GM12878 (cell line): ENCODE measurements around the gene ACTR2. TPM values are rescaled to one million over a fixed set of nuclear protein-coding genes. Genes with fewer than 3 reads are reported as not detected.

Experiments used
- ATAC-seq: fragments of 200-7000 bp; cut with Tn5 transposase; 3 replicates; pipeline ENCODE4 v1.9.1; 2020; ENCODE audit warnings: mild to moderate bottlenecking, moderate library complexity
- BruUV-seq: library from RNA; stranded (reverse); fragments of 400-500 nt; replicated peaks from 2 replicates; lab custom pipeline; 2021; lab: Mats Ljungman, UMichigan
- CTCF ChIA-PET: fragments of 300-600 bp; sonication (Branson Sonifier 250); formaldehyde crosslinking; extraction: SDS; loops from one replicate; lab custom pipeline; 2021; ENCODE audit warnings: inconsistent platforms; lab: Yijun Ruan, JAX
- POLR2A ChIA-PET: fragments of 350-600 bp; formaldehyde crosslinking; extraction: SDS; loops from one replicate; lab custom pipeline; 2021; ENCODE audit warnings: inconsistent platforms; lab: Charles Lee
- RAD21 ChIA-PET: fragments of 300-600 bp; sonication (Branson Sonifier 250); formaldehyde crosslinking; loops from one replicate; lab custom pipeline; 2023; ENCODE audit warnings: antibody characterized with exemption; ENCODE audit not compliant: unreplicated experiment; lab: Charles Lee
- SMC1A ChIA-PET: fragments of 300-600 bp; sonication (Branson Sonifier 250); formaldehyde crosslinking; loops from one replicate; lab custom pipeline; 2023; ENCODE audit not compliant: unreplicated experiment, uncharacterized antibody; lab: Charles Lee
- DNase-seq: peaks from one replicate; pipeline ENCODE4 v3.0.0-alpha.2; 2011; ENCODE audit warnings: low read depth, low spot score
- FAIRE-seq: peaks from 3 replicates; lab custom pipeline; 2011; peaks lifted over from hg19 to GRCh38; lab: Jason Lieb, UNC
- H2AFZ ChIP-seq: 2 replicates; pipeline ENCODE4 v1.6.0; 2011; ENCODE audit warnings: low read depth, low read length, control low read depth; ENCODE audit not compliant: control insufficient read depth
- H3K27ac ChIP-seq: 2 replicates; pipeline ENCODE4 v1.5.1; 2011; ENCODE audit warnings: control low read depth; ENCODE audit not compliant: control insufficient read depth, insufficient read depth
- H3K27me3 ChIP-seq, 2 experiments: replicated peaks in 1 of 2; 2 replicates each; pipeline versions ENCODE4 v1.6.0 to v1.6.1; 2011; ENCODE audit warnings: low read length in 1 of 2; ENCODE audit not compliant: control insufficient read depth in 2 of 2, insufficient read depth in 2 of 2
- H3K36me3 ChIP-seq, 2 experiments: 2 replicates each; pipeline ENCODE4 v1.5.1; 2011; ENCODE audit warnings: low read length in 1 of 2; ENCODE audit not compliant: control insufficient read depth in 2 of 2, insufficient read depth in 2 of 2
- H3K4me1 ChIP-seq: 2 replicates; pipeline ENCODE4 v1.6.1; 2011; ENCODE audit warnings: mild to moderate bottlenecking, low read length, moderate library complexity, mixed read lengths; ENCODE audit not compliant: control insufficient read depth, insufficient read depth
- H3K4me2 ChIP-seq: 2 replicates; pipeline ENCODE4 v1.6.0; 2011; ENCODE audit warnings: control low read depth; ENCODE audit not compliant: control insufficient read depth, insufficient read depth
- H3K4me3 ChIP-seq: fragments of 200-600 bp; sonication (generic); 2 replicates; pipeline ENCODE4 v1.5.1; 2016
- H3K79me2 ChIP-seq: 2 replicates; pipeline ENCODE4 v1.6.0; 2011; ENCODE audit warnings: low read length; ENCODE audit not compliant: control insufficient read depth, insufficient read depth
- H3K9ac ChIP-seq: 2 replicates; pipeline ENCODE4 v1.8.0; 2011; ENCODE audit warnings: low read length, control low read depth, mixed read lengths; ENCODE audit not compliant: control insufficient read depth, insufficient read depth
- H3K9me3 ChIP-seq: replicated peaks from 3 replicates; pipeline ENCODE4 v1.5.1; 2011; ENCODE audit warnings: mild to moderate bottlenecking, low read length; ENCODE audit not compliant: control insufficient read depth, insufficient read depth
- H4K20me1 ChIP-seq: 2 replicates; pipeline ENCODE4 v1.6.0; 2011; ENCODE audit not compliant: control insufficient read depth, insufficient read depth
- BCLAF1 ChIP-seq: fragments of 450-650 bp; IDR thresholded peaks from 2 replicates; pipeline ENCODE4 v1.6.1; 2017; ENCODE audit warnings: antibody characterized with exemption, mild to moderate bottlenecking, moderate library complexity
- CEBPZ ChIP-seq: fragments of 150-350 bp; IDR thresholded peaks from 2 replicates; pipeline ENCODE4 v1.6.1; 2016; ENCODE audit warnings: low read depth, low read length
- DPF2 ChIP-seq: fragments of 450-650 bp; IDR thresholded peaks from 2 replicates; pipeline ENCODE4 v1.6.1; 2017; ENCODE audit warnings: mild to moderate bottlenecking
- EZH2 ChIP-seq: IDR thresholded peaks from 2 replicates; pipeline ENCODE4 v1.6.1; 2012; ENCODE audit warnings: low read depth, mild to moderate bottlenecking, control low read depth, inconsistent platforms, low read length, borderline replicate concordance; ENCODE audit not compliant: control insufficient read depth
- HDAC2 ChIP-seq: fragments of 200-600 bp; sonication (generic); IDR thresholded peaks from 2 replicates; pipeline ENCODE4 v1.6.1; 2017
- IKZF2 ChIP-seq, 2 experiments: fragments of 450-650 bp; IDR thresholded peaks; 2 replicates each; pipeline ENCODE4 v1.6.1; 2017; ENCODE audit warnings: mild to moderate bottlenecking in 2 of 2, moderate library complexity in 2 of 2
- IRF3 ChIP-seq: fragments of 450-650 bp; IDR thresholded peaks from 2 replicates; pipeline ENCODE4 v1.6.1; 2014; ENCODE audit warnings: mild to moderate bottlenecking
- JUNB ChIP-seq: IDR thresholded peaks from 2 replicates; pipeline ENCODE4 v1.6.1; 2016; ENCODE audit warnings: antibody characterized with exemption, mild to moderate bottlenecking
- JUND ChIP-seq: IDR thresholded peaks from 2 replicates; pipeline ENCODE4 v1.6.1; 2012; ENCODE audit warnings: low read depth, mild to moderate bottlenecking, low read length, improper control_type of control experiment, moderate library complexity
- NR2C2 ChIP-seq: IDR thresholded peaks from 2 replicates; pipeline ENCODE4 v1.6.1; 2011; ENCODE audit warnings: borderline replicate concordance, low read depth; ENCODE audit not compliant: control insufficient read depth, insufficient read length
- PML ChIP-seq: IDR thresholded peaks from 2 replicates; pipeline ENCODE4 v1.6.1; 2012; ENCODE audit warnings: low read length, inconsistent platforms
- POLR2AphosphoS5 ChIP-seq: IDR thresholded peaks from 2 replicates; pipeline ENCODE4 v1.6.1; 2011; ENCODE audit warnings: mild to moderate bottlenecking, low read length, inconsistent platforms
- RUNX3 ChIP-seq: IDR thresholded peaks from 2 replicates; pipeline ENCODE4 v1.6.1; 2012; ENCODE audit warnings: low read length, inconsistent platforms
- TAF1 ChIP-seq: IDR thresholded peaks from 2 replicates; pipeline ENCODE4 v1.6.1; 2011; ENCODE audit warnings: mild to moderate bottlenecking, low read depth, low read length, borderline replicate concordance
- YY1 ChIP-seq: IDR thresholded peaks from 2 replicates; pipeline ENCODE4 v1.6.1; 2011; ENCODE audit warnings: low read depth, mild to moderate bottlenecking, low read length
- ZNF207 ChIP-seq: fragments of 450-650 bp; IDR thresholded peaks from 2 replicates; pipeline ENCODE4 v1.6.1; 2014; ENCODE audit warnings: antibody characterized with exemption, mild to moderate bottlenecking, borderline replicate concordance
- WGBS: methylation state at CpG from one replicate; pipeline ENCODE4 v1.1.6; 2016; ENCODE audit warnings: low lambda C conversion rate; ENCODE audit not compliant: insufficient replicate concordance, insufficient coverage; ENCODE audit errors: missing lambda C conversion rate; 5-methylcytosine and 5-hydroxymethylcytosine counted together
- in situ Hi-C: fragments of 300-500 bp; cut with MboI; formaldehyde crosslinking; loops from 9 replicates; pipeline ENCODE4 v1.14.3; 2018; ENCODE audit warnings: mixed read lengths
- intact Hi-C: fragments of 100-400 bp; cut with micrococcal nuclease; formaldehyde crosslinking; loops from one replicate; pipeline ENCODE4 v1.14.2; 2022; ENCODE audit not compliant: unreplicated experiment
- polyA plus RNA-seq, 11 experiments: library from polyadenylated mRNA; depleted of rRNA in 4 of 11; unstranded in 6 of 11; stranded (reverse) in 5 of 11; fragments of >200 nt; fragmentation: Nextera tagmentation in 4 of 11; fragmentation: Illumina TruSeq in 1 of 11; extraction: Ambion mirVana in 4 of 11; extraction: Trizol in 1 of 11; gene quantifications; 1 replicate in 1 of 11; 2 replicates in 10 of 11; pipeline versions ENCODE4 v1.2.1 to v1.2.3, GENCODE V29; 2011 to 2016; ENCODE audit warnings: inconsistent platforms in 2 of 11, missing spikeins in 2 of 11, low read depth in 1 of 11
- total RNA-seq, 4 experiments: library from RNA; depleted of rRNA in 3 of 4; stranded (reverse); fragments of >200 nt in 3 of 4; fragmentation: Illumina TruSeq in 1 of 4; extraction: Trizol in 1 of 4; gene quantifications; 2 replicates each; pipeline versions ENCODE4 v1.2.1 to v1.2.3, GENCODE V29; 2013 to 2021
- TF ChIP-seq, protein P1 (sequence below): IDR thresholded peaks from 2 replicates; pipeline ENCODE4 v1.6.1; 2012; ENCODE audit warnings: low read depth, low read length, improper control_type of control experiment
- TF ChIP-seq, protein P2 (sequence below): fragments of 450-650 bp; IDR thresholded peaks from 2 replicates; pipeline ENCODE4 v1.6.1; 2016; ENCODE audit warnings: mild to moderate bottlenecking

The ACTR2 gene
- total and polyA plus RNA-seq, 10 of the 15 experiments (the other 5 are each of a cell fraction or from before 2014, with no cell fraction given) = 94.2 to 401 (median 195) TPM

- no peaks in the 10 kb centered on the region for H3K36me3 ChIP-seq
- ChIA-PET CTCF (no interaction called here), SMC1A (no interaction called here), POLR2A (no interaction called here), RAD21 (no interaction called here)
- WGBS = 95% methylated on average over 2 of the region's 2 CpGs
- H3K9me3 ChIP-seq = no peaks in the 10 kb centered on the region
- BruUV-seq = no TSS peak
- H3K79me2 ChIP-seq = no peaks in the 10 kb centered on the region
- H3K27ac ChIP-seq = no peak overlapping the region
- H2AFZ ChIP-seq = no peak overlapping the region
- H3K4me3 ChIP-seq = no peak overlapping the region
- no peaks in the 10 kb centered on the region; a peak in 1 of 4 replicates for H3K27me3 ChIP-seq
- no peak for DNase-seq
- H4K20me1 ChIP-seq = no peaks in the 10 kb centered on the region
- no peaks in the 10 kb centered on the region for H3K4me1 ChIP-seq
- ATAC-seq = no peak
- FAIRE-seq = no peak
- in situ Hi-C loops (no loop called here), intact Hi-C loops (no loop called here)
- no peak overlapping the region for H3K9ac ChIP-seq
- H3K4me2 ChIP-seq = no peak overlapping the region
- TF ChIP-seq TAF1 (no peak), NR2C2 (no peak), ZNF207 (no peak), PML (no peak), CEBPZ (no peak), BCLAF1 (no peak), JUND (no peak), HDAC2 (no peak), RUNX3 (no peak), YY1 (no peak), JUNB (no peak), DPF2 (no peak), POLR2AphosphoS5 (no peak), IKZF2 (IDR thresholded peaks at IDR 0.05) (no peak), EZH2 (no peak), IRF3 (no peak)
- TF ChIP-seq, protein P1, sequence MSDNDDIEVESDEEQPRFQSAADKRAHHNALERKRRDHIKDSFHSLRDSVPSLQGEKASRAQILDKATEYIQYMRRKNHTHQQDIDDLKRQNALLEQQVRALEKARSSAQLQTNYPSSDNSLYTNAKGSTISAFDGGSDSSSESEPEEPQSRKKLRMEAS = no peak
- TF ChIP-seq, protein P2, sequence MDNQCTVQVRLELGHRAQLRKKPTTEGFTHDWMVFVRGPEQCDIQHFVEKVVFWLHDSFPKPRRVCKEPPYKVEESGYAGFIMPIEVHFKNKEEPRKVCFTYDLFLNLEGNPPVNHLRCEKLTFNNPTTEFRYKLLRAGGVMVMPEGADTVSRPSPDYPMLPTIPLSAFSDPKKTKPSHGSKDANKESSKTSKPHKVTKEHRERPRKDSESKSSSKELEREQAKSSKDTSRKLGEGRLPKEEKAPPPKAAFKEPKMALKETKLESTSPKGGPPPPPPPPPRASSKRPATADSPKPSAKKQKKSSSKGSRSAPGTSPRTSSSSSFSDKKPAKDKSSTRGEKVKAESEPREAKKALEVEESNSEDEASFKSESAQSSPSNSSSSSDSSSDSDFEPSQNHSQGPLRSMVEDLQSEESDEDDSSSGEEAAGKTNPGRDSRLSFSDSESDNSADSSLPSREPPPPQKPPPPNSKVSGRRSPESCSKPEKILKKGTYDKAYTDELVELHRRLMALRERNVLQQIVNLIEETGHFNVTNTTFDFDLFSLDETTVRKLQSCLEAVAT = no peak
These were observed 28.9 kb upstream of the ACTR2 start for GRCh38 chr2:65198737-65199136.
